Neural cell (in vitro differentiated cells): ENCODE measurements around the gene NUCB2. TPM values are rescaled to one million over a fixed set of nuclear protein-coding genes. Genes with fewer than 3 reads are reported as not detected.
"Not testable (repeated sequence)": the region's sequence is repeated elsewhere in the genome, so short reads cannot be mapped to it uniquely, and the experiment has no call there.

Experiments
- H2AFZ ChIP-seq: fragments of 200-600, 300-800 bp; sonication (generic), shearing (Covaris generic); 2 replicates; pipeline ENCODE4 v1.6.0; 2014; ENCODE audit warnings: low read depth, mild to moderate bottlenecking, antibody characterized with exemption, low read length, moderate library complexity
- H3F3A ChIP-seq: fragments of 200-600 bp; shearing (Covaris generic); 2 replicates; pipeline ENCODE4 v1.6.1; 2016; ENCODE audit warnings: mild to moderate bottlenecking, moderate library complexity, mixed read lengths, antibody characterized with exemption, low read length; ENCODE audit not compliant: insufficient read depth, poor library complexity, severe bottlenecking
- H3K27ac ChIP-seq: fragments of 200-600, 300-800 bp; sonication (generic), shearing (Covaris generic); 2 replicates; pipeline ENCODE4 v1.5.1; 2014; ENCODE audit warnings: mild to moderate bottlenecking, low read length, moderate library complexity
- H3K27me3 ChIP-seq: fragments of 300-800, 200-600 bp; sonication (generic), shearing (Covaris generic); 2 replicates; pipeline ENCODE4 v1.6.0; 2014; ENCODE audit warnings: mild to moderate bottlenecking, low read depth, low read length, moderate library complexity; ENCODE audit not compliant: insufficient read depth
- H3K36me3 ChIP-seq: fragments of 300-800, 200-600 bp; sonication (generic), shearing (Covaris generic); 2 replicates; pipeline ENCODE4 v1.5.1; 2014; ENCODE audit warnings: mild to moderate bottlenecking, antibody characterized with exemption, low read length, moderate library complexity; ENCODE audit not compliant: insufficient read depth
- H3K4me2 ChIP-seq: fragments of 300-800, 200-600 bp; sonication (generic), shearing (Covaris generic); 2 replicates; pipeline ENCODE4 v1.6.0; 2014; ENCODE audit warnings: mild to moderate bottlenecking, low read length
- H3K4me3 ChIP-seq: fragments of 300-800, 200-600 bp; sonication (generic), shearing (Covaris generic); 2 replicates; pipeline ENCODE4 v1.5.1; 2014; ENCODE audit warnings: mild to moderate bottlenecking, low read length, moderate library complexity
- H3K79me2 ChIP-seq: fragments of 200-600 bp; shearing (Covaris generic); replicated peaks from 2 replicates; pipeline ENCODE4 v1.6.0; 2014; ENCODE audit warnings: mild to moderate bottlenecking, low read length, moderate library complexity; ENCODE audit not compliant: insufficient read depth
- H3K9ac ChIP-seq: fragments of 300-800, 200-600 bp; sonication (generic), shearing (Covaris generic); 2 replicates; pipeline ENCODE4 v1.6.1; 2016; ENCODE audit warnings: mild to moderate bottlenecking, low read length, mixed read lengths
- H3K9me2 ChIP-seq: fragments of 200-600 bp; shearing (Covaris generic); 2 replicates; pipeline ENCODE4 v1.6.1; 2016; ENCODE audit warnings: mild to moderate bottlenecking, low read length, mixed read lengths; ENCODE audit not compliant: insufficient read depth
- H3K9me3 ChIP-seq: fragments of 200-600, 300-800 bp; sonication (generic), shearing (Covaris generic); 2 replicates; pipeline ENCODE4 v1.6.1; 2016; ENCODE audit warnings: mild to moderate bottlenecking, mixed run types, low read length, moderate library complexity, mixed read lengths
- H4K20me1 ChIP-seq: fragments of 200-600 bp; shearing (Covaris generic); 2 replicates; pipeline ENCODE4 v1.6.1; 2016; ENCODE audit warnings: mild to moderate bottlenecking, mixed run types; ENCODE audit not compliant: insufficient read depth
- EP300 ChIP-seq: fragments of 450-650 bp; conservative IDR thresholded peaks from 2 replicates; pipeline ENCODE4 v1.6.1; 2014; ENCODE audit warnings: antibody characterized with exemption, mild to moderate bottlenecking, moderate library complexity; ENCODE audit not compliant: poor library complexity, severe bottlenecking
- EZH2 ChIP-seq: fragments of 200-600, 300-800 bp; shearing (Covaris generic), sonication (generic); IDR thresholded peaks from 2 replicates; pipeline ENCODE4 v1.6.1; 2014; ENCODE audit warnings: antibody characterized with exemption, low read length, borderline replicate concordance, mild to moderate bottlenecking; ENCODE audit not compliant: insufficient read depth, poor library complexity, severe bottlenecking
- MXI1 ChIP-seq: fragments of 450-650 bp; conservative IDR thresholded peaks from 2 replicates; pipeline ENCODE4 v1.6.1; 2014; ENCODE audit warnings: antibody characterized with exemption, mild to moderate bottlenecking; ENCODE audit not compliant: poor library complexity, severe bottlenecking
- POLR2AphosphoS5 ChIP-seq: IDR thresholded peaks from 2 replicates; pipeline ENCODE4 v1.6.1; 2012
- RAD21 ChIP-seq: fragments of 450-650 bp; conservative IDR thresholded peaks from 2 replicates; pipeline ENCODE4 v1.6.1; 2014; ENCODE audit warnings: antibody characterized with exemption, mild to moderate bottlenecking, moderate library complexity
- SMC3 ChIP-seq: fragments of 450-650 bp; conservative IDR thresholded peaks from 2 replicates; pipeline ENCODE4 v1.6.1; 2014; ENCODE audit warnings: antibody characterized with exemption, mild to moderate bottlenecking, moderate library complexity; ENCODE audit not compliant: poor library complexity
- TAF1 ChIP-seq: IDR thresholded peaks from 2 replicates; pipeline ENCODE4 v1.6.1; 2012; ENCODE audit warnings: low read depth
- polyA plus RNA-seq: library from polyadenylated mRNA; depleted of rRNA; stranded (reverse); fragments of >200 nt; gene quantifications from 2 replicates; pipeline ENCODE4 v1.2.3, GENCODE V29; 2014
- TF ChIP-seq, protein P1 (sequence below): fragments of 450-650 bp; IDR thresholded peaks from 2 replicates; pipeline ENCODE4 v1.5.1; 2014; ENCODE audit warnings: antibody characterized with exemption, mild to moderate bottlenecking, moderate library complexity; ENCODE audit not compliant: poor library complexity, severe bottlenecking
- TF ChIP-seq, protein P2 (sequence below): IDR thresholded peaks from 2 replicates; pipeline ENCODE4 v1.6.1; 2012; ENCODE audit warnings: borderline replicate concordance

Gene NUCB2
- polyA plus RNA-seq, 1 donor from 2014 or later = 120 TPM

DNA sequence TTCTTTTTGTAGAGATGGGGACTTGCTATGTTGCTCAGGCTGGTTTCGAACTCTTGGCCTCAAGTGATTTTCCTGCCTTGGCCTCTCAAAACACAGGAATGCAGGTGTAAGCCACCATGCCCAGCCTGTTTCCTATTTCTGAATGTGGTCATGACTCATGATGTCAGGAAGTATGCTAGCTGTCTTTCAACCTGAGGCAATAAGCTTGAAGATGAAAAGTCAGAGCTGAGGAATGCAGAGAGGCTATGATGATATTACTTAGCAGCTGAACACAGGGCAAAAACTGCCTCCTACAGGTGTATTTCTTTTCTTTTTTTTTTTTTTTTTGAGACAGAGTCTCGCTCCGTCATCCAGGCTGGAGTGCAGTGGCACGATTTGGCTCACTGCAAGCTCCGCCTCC lies 9.0 kb upstream of the NUCB2 start:
- Histone ChIP-seq H3K4me2 (no peak overlapping the region), H3K36me3 (no peaks in the 10 kb centered on the region), H2AFZ (no peak overlapping the region), H3K4me3 (no peak overlapping the region), H3K27ac (no peak overlapping the region), H3K9me3 (no peaks in the 10 kb centered on the region), H3K79me2 (no peaks in the 10 kb centered on the region), H3K9me2 (no peaks in the 10 kb centered on the region), H3K9ac (no peak overlapping the region), H4K20me1 (no peaks in the 10 kb centered on the region), H3F3A (no peaks in the 10 kb centered on the region), H3K27me3 (no peaks in the 10 kb centered on the region)
- TF ChIP-seq, protein P1, sequence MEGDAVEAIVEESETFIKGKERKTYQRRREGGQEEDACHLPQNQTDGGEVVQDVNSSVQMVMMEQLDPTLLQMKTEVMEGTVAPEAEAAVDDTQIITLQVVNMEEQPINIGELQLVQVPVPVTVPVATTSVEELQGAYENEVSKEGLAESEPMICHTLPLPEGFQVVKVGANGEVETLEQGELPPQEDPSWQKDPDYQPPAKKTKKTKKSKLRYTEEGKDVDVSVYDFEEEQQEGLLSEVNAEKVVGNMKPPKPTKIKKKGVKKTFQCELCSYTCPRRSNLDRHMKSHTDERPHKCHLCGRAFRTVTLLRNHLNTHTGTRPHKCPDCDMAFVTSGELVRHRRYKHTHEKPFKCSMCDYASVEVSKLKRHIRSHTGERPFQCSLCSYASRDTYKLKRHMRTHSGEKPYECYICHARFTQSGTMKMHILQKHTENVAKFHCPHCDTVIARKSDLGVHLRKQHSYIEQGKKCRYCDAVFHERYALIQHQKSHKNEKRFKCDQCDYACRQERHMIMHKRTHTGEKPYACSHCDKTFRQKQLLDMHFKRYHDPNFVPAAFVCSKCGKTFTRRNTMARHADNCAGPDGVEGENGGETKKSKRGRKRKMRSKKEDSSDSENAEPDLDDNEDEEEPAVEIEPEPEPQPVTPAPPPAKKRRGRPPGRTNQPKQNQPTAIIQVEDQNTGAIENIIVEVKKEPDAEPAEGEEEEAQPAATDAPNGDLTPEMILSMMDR = no peak
- TF ChIP-seq MXI1 = no peak
- TF ChIP-seq, protein P2, sequence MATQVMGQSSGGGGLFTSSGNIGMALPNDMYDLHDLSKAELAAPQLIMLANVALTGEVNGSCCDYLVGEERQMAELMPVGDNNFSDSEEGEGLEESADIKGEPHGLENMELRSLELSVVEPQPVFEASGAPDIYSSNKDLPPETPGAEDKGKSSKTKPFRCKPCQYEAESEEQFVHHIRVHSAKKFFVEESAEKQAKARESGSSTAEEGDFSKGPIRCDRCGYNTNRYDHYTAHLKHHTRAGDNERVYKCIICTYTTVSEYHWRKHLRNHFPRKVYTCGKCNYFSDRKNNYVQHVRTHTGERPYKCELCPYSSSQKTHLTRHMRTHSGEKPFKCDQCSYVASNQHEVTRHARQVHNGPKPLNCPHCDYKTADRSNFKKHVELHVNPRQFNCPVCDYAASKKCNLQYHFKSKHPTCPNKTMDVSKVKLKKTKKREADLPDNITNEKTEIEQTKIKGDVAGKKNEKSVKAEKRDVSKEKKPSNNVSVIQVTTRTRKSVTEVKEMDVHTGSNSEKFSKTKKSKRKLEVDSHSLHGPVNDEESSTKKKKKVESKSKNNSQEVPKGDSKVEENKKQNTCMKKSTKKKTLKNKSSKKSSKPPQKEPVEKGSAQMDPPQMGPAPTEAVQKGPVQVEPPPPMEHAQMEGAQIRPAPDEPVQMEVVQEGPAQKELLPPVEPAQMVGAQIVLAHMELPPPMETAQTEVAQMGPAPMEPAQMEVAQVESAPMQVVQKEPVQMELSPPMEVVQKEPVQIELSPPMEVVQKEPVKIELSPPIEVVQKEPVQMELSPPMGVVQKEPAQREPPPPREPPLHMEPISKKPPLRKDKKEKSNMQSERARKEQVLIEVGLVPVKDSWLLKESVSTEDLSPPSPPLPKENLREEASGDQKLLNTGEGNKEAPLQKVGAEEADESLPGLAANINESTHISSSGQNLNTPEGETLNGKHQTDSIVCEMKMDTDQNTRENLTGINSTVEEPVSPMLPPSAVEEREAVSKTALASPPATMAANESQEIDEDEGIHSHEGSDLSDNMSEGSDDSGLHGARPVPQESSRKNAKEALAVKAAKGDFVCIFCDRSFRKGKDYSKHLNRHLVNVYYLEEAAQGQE = no peak
- no peak for TF ChIP-seq RAD21
- TF ChIP-seq EP300 = no peak
- no peak for TF ChIP-seq POLR2AphosphoS5
- TF ChIP-seq EZH2 = no peak
- no peak for TF ChIP-seq TAF1
- no peak for TF ChIP-seq SMC3

DNA sequence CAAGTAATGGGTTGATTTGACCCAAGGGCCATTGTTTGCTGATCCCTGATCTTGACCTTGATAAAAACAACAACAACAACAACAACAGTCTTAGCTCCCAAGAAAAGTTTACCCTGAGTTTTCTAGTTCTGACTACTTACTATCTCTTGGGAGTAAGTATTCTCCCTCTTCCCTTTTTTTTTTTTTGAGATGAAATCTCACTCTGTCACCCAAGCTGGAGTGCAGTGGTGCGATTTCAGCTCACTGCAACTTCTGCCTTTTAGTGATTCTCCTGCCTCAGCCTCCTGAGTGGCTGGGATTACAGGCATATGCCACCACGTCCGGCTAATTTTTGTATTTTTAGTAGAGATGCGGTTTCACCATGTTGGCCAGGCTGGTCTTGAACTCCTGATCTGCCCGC lies 8.0 kb upstream of the NUCB2 start:
- H3K27me3 ChIP-seq = not testable (repeated sequence)

DNA sequence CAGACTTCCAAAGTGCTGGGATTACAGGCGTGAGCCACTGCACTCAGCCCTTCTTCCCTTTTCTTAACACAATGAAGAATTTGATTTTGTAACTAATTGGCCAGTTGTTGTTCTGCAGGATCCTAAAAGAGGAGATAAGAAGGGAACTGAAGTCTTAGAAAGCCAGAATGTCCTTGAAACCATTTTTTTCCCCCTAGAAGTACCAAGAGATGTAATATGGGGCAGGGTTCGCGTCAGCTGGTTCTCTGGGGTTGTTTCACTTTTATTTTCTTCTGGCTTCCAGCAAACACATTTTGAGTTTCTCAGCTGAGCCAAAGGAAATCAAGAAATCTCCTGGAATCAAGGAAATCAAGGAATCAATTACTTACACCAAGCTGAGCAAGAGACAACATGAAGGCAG lies 7.6 kb upstream of the NUCB2 start:
- Histone ChIP-seq H3K4me2 (no peak overlapping the region), H3K9ac (no peak overlapping the region), H3K79me2 (no peaks in the 10 kb centered on the region), H3K4me3 (no peak overlapping the region), H3K27ac (no peak overlapping the region), H3K27me3 (no peaks in the 10 kb centered on the region), H3K9me2 (no peaks in the 10 kb centered on the region), H2AFZ (no peak overlapping the region), H3K9me3 (no peaks in the 10 kb centered on the region), H3F3A (no peaks in the 10 kb centered on the region), H4K20me1 (no peaks in the 10 kb centered on the region), H3K36me3 (no peaks in the 10 kb centered on the region)
- TF ChIP-seq, protein P2 = no peak
- TF ChIP-seq, protein P1 = no peak
- TF ChIP-seq MXI1 = no peak
- no peak for TF ChIP-seq SMC3
- no peak for TF ChIP-seq RAD21
- TF ChIP-seq EZH2 = no peak
- TF ChIP-seq EP300 = no peak
- TF ChIP-seq POLR2AphosphoS5 = no peak
- no peak for TF ChIP-seq TAF1

More for the DNA sequence above, 8.0 kb upstream of the NUCB2 start:
- H3F3A ChIP-seq, H3K79me2 ChIP-seq, H4K20me1 ChIP-seq, H3K27ac ChIP-seq, H3K4me3 ChIP-seq, H3K9me2 ChIP-seq, H2AFZ ChIP-seq, H3K9me3 ChIP-seq, H3K36me3 ChIP-seq, H3K4me2 ChIP-seq, H3K9ac ChIP-seq: not testable (repeated sequence)
